Ecto neural progenitor cell (in vitro differentiated cells): ENCODE measurements around the gene UBE2H.
"Not testable (repeated sequence)": the region's sequence is repeated elsewhere in the genome, so short reads cannot be mapped to it uniquely, and the experiment has no call there.

Experiments used
- DNase-seq: peaks from one replicate; pipeline ENCODE4 v3.0.0-alpha.2; 2018; ENCODE audit warnings: low spot score

Gene UBE2H

DNA sequence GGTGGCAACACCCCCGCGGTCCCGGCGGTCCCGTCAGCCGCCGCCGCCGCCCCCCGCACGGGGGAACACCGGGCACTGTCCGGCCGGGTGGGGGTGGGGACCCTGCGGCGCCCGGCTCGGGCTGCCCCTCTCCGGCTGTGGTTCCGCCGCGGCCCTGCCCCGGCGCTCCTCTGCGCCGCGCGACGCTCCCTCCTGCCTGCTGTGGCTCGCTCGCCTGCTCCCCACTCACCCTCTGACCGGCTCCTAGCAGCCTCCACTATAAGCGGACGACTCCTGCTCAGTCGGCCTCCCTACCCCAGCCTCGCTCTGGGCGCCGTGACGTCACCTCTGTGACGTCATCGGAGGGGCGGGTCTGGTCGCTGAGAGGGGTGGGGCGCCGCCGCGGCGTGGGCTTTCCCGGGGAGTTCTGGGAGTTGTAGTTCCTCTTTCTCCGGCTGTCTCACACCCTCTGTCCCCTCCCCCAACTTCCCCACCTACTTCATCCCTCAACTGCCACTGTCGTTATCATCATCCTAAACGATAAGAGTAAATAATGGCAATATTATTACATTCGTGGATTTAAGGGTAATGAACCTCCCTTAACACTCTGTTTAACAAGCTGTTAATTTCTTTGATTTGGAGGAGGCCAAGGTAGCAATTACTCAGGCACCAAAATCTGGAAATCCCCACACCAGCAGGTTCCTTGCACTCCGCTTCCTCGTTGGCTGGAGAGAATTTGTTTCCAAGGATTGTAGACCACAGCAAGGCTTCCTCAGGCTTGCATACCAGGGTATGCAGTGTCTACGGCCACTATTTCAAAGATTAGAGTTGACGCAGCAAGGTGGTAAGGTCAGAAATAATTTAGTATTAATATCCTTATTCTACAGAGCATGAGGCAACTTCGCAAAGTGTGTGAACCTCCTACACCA, at the start of gene UBE2H:
UBE2H (minus strand) TSS at position 308 of the 908 bp plus-strand sequence. CDS start 405 bp downstream, outside the sequence.
- peak; percentile 98 for DNase-seq

DNA sequence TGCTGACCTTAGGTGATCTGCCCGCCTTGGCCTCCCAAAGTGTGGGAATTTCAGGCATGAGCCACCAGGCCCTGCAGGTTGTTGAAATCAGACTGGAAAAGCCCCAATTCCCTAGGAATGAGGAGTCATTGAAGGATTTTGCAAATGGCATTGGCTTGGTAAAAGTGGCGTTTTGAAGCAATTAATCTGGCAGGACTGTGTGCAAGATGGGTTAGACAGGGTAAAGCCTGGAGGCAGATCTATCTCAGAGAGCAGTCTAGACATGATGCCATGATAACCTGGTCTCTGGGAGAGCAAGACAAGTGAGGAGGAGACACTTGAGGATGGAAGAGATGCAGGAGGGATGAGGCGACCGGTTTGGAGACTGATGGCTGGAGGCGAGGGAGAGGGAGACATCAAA, 45.7 kb upstream of the UBE2H start:
- no peak for DNase-seq

DNA sequence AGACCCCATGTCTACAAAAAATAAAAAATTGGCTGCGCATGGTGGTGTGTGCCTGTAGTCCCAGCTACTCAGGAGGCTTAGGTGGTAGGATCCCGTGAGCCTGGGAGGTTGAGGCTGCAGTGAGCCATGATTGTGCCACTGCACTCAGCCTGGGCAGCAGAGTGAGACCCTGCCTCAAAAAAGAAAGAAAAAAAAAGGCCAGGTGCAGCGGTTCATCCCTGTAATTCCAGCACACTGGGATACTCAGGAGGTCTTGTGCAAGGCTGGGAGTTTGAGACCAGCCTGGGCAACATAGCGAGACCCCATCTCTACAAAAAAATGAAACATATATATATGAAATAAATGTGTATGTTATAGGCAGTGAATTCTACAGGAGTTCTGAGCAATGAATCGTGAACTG, 44.5 kb upstream of the UBE2H start:
- no peak for DNase-seq

DNA sequence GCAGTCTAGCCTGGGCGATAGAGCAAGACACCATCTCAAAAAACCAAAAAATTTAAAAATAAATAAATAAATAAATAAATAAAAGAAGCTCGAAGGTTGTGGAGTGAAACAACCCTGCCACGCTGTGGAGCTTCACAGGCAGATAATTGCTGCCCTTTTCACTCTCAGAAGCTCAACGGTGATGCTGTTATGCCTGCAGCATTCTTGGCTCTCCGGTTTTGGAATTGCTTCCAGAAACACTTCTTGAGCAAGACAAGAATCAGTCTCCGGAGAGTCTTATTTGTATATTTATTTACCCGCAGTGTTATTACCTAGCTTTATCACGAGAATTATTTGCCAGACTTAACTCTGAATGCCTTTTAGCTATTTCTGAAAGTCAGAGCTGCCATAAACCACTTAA, 40.5 kb upstream of the UBE2H start:
- no peak for DNase-seq

DNA sequence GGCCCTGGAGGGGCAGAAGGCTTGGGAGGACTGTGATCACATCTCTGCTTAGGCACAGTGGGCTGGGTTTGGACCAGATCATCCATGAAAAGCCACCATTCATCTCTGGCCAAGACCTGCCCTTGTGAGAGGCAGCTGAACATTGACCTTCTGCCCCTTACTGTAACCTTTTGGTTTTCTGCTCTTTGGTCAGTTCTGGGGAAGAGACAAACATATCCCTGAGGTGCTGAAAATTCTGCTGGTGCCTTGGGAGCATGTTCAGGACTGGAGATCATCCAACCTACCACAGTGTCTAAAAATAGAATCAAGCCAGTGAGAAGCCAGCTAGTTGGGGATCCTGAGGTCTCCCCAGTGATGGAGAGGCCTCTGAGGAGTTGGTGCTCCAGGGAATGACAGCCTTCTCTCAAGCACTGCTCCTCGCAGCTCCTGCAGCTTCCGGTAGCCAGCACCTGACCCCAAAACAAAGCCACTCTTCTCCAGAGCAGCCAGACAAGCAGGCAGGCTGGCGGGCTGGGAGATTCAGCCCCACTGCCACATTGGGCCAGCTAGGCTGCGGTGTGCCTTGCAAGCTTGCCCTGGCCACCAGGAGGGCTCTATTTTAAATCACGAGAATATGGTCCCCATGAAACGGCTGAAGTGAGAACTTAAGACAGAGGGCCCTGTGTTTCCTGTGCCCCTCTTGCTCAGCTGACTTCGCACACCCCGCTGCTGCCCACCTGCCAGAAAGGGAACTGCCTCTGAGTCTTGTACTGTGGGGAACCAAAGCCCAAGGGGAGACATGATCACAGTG, 37.8 kb upstream of the UBE2H start:
- peak; percentile 46 for DNase-seq

DNA sequence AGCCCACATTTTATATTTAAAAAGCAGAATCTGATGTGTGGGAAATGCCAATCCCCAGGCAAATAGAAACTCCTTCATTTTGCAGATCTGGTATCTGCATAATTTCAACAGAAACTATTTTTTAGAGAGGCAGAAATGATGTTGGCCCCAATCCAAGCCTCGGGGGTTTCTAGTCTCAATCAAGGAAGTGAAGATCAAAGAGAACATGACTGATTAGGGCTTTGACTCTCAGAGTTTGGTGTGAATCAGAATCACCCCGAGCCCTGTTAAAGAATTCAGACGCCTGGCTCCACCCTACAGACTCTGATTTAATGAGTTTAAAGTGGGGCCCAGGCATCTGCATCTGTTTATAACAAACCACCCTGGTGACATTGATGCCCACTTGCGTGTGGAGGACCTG, 36.7 kb upstream of the UBE2H start:
- DNase-seq = no peak

DNA sequence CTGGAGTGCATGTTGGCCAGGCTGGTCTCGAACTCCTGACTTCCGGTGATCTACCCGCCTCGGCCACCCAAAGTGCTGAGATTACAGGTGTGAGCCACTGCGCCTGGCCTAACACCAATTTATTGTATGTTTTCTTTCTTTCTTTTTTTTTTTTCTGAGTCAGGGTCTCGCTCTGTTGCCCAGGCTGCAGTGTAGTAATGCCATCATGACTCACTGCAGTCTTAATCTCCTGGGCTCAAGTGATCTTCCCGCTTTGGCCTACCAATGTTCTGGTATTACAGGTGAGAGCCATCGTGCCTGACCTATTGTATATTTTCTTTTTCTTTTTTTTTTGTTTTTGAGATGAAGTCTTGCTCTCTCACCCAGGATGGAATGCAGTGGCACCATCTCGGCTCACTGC, 33.8 kb upstream of the UBE2H start:
- DNase-seq = no peak

DNA sequence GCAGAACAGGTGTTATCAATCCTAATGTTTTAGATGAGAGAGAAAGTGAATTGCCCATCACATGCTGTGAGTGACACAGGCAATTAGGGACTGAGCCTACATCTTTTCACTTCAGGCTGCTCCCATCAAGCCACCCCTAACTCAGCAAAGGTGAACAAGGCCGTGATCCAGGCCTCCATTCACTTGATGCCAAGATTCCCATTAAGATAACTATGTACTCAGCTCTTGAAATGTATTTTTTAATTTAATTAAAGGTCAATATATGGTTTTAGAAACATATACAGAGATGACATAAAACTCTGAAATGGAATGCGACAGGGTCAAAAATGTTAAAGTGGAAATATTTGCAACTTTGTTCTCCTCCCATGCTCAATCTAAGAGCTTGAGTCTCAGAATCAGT, 27.9 kb upstream of the UBE2H start:
- DNase-seq = no peak

DNA sequence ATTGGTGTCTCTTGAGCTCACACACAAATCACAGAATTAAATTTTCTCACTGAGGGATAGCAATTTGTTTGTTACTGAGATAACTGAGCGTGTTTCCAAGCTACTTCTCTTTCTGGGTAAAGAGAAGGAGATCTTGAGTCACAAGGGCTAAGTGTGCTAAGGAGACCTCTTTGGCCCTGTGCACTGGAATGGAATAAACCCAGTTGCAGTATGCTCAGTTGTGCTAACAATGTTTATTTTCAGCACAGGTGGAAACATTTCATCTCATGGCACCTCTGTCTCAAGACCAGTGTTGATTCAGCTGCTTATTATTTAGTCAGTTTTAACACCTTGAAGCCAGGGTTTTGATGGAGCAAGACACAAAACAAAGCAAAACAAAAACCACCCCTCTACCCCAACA, 22.5 kb upstream of the UBE2H start:
- no peak for DNase-seq

DNA sequence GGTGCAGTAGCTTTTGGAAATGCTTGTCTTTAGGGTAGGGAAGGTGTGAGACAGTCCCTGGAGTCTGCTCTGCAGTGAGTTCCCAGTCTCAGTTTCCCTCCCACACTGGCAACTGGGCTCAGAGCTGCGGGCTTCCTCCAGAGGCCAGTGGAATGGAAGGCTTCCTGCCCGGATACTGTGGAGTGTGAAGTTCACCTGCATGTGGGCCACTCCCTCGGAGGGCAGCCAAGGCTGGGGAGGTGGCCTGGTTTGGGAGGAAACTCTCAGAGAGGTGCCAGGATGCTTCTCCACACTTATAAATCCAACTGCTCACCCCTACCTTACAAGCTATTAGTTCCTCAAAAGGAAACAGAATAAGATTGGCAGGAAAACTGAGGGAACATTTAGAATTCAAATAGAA, 18.1 kb upstream of the UBE2H start:
- DNase-seq = no peak

DNA sequence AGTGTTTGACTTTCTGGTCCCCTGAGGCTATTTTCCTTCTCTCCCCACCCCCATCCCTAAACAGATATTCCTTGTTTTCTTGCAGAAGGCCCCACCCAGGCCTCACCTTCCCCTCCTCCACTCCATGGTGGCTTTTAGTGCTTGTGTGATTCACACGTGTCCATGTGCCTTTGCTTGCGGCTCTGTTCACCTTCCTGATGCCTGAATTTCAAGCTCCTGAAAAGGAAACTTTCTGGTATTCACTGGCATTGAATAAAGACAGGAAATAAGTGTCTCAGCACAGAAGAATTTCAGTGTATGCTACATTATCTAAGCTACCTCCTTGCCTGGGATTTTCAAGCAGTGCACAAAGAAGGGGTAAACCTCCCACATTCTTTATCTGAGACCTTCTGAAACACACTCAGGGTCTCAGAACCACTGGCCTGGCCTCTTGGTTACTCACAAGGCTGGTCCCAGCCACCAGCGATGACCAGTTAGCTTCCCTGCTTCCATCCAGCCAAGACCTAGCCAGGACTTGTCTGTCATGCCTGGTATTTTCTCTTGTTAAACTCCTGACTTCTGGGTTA, 17.2 kb upstream of the UBE2H start:
- peak; percentile 50 for DNase-seq

DNA sequence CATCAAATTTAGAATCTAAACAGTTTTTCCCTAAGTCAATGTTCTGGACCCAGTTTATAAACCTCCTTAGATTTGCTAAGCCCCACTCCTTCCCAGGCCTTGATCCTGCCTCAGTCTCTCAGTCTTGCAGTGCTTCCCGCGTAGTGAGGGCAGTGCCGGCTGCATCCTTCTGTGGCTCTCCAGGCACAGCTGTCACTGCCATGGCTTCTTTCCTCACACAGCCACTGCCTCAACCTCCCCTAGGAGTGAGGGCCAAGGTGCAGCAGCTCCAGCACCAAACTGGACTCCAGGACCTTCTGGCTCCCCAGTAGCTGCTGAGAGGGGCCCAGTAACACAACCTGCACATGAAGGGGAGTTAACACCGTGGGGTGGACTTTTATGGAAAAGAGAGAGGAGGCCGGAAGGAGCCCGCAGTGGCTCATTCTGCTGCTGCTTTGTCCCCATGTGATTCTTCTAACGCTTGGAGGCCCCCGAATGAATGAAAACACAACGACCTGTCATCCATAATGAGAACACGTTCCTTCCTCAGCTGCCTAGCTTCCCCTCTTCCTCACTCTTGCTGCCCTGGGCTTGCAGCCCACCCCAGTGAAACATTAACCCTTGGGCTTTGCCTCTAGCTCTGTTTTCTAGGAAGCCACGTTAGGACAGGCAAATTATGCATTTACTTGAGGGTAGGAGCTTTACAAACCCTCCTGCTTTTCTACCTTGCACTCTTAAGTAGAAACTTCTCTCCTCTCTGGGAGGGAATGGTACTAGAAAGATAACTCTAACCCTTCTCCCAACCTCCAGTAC, 16.0 kb upstream of the UBE2H start:
- no peak for DNase-seq

DNA sequence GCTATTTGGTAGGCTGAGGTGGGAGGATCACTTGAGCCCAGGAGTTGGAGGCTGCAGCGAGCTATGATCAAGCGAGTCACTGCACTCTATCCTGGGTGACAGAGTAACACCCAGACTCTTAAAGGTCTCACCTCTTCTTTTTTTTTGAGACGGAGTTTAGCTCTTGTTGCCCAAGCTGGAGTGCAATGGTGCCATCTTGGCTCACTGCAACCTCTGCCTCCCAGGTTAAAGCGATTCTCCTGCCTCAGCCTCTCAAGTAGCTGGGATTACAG, 7.4 kb upstream of the UBE2H start:
- not testable (repeated sequence) for DNase-seq

DNA sequence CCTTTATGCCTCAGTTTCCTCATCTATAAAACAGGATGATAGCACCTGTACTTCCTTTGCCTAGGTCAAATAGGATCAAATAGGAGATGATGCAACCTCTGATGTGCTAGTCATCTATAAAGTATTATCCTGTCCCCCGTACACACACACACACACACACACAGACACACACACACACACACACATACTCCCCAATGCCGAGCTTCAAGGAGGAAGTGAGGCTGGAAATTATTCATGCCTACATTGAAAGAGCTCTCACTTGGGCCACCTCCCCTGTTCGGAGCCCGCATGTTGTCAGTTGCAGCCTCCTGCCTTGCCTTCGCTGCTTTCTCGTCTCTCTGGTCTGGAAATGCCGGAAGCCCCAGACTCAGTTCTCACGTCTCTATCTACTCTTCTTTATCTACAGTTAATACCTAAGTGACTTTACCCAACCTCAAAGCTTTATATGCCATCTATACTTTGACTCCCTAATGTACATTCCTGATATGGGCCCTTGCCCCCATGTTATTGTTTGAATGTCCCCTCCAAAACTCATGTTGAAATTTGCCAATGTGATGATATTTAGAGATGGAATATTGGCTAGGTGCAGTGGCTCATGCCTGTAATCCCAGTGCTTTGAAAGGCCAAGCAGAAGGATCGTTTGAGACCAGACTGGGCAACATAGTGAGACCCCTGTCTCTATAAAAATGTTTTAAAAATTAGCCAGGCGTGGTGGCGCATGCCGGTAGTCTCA, 6.9 kb upstream of the UBE2H start:
- no peak for DNase-seq

DNA sequence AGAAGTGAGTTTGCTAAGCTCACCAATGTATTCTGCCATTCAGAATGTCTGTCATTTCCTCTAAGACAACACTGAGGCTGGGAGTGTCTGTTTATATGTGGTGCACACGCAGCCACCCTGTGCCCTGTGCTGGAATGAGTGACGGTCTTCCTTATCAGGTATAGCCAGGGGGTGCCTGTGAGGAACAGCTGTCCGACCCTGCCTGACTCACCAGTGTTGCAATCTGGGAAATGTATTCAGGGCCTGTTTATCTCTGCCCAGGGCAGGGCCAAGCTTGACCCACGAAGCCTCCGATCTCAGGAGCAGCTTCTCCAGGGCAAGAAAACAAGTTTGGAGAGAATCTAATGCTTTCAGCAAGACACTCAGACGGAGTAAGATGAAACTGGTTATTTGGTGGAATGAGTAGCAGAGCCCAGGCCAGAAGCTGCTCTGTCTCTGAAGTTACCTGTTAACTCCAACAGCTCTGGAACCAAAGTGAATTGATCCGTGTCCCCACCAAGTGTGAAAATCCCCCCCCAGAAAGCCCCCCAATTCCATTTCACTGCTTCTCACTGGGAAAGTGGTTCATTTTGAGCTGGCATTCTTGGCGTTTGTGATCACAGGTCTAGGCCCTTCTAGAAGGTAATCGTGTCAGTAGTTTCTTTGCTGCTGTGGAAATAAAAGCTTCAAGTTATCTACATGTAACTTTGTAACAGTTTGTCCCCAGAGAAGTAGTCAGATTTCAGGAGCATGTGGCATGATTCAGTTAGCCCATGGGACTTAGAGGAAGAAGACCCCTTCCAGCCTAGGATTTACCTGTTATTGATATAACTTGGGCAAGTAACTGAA, 6.1 kb upstream of the UBE2H start:
- DNase-seq = no peak

DNA sequence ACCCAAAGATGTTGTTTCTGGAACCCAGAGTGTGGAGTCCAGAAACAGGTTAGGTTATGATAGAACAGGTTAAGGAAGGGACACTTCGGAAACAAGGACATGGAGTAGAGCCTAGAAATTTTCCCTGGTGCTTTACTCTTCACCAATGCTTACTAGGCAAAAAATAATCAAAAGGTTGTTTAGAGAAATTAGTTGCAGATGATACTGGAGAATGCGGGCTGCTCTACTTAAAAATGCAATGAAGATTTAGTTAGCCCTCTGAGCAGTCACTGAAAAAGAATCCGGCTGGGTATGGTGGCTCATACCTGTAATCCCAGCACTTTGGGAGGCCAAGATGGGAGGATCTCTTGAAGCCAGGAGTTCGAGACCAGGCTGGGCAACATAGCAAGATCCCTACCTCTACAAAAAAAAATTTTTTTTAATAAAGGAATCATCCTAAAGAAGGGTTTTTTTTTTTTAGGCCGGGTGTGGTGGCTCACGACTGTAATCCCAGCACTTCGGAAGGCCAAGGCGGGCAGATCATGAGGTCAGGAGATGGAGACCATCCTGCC, 3.3 kb upstream of the UBE2H start:
- no peak for DNase-seq

DNA sequence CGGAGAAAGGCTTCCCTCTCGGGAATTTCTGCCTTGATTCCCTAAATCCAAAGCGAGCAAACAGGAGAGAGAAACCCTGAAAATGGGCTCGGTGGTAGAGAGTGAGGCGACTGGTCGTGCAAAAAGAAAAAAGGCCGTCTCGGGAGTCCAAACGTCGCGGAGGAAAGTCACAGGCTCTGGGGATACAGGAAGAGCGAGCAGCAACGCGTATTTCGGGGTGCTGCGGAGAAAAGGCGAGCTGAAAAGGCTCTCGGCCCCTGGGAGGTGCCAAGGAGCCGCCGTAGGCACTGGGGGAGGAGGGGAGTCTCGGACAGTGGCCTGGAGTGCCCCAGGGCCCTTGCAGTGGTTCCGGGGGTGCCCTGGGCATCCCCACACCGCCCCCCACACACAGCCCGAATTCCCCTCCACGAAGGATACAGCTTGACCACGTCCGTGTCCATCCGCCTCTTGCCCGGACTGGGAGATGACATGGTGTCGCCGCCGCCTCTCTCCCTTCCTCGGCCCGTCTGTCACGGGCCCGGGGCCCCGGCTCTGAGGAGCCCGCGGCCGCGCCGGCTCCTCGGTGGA, 591 bp downstream of the UBE2H start:
- DNase-seq = peak; percentile 69

DNA sequence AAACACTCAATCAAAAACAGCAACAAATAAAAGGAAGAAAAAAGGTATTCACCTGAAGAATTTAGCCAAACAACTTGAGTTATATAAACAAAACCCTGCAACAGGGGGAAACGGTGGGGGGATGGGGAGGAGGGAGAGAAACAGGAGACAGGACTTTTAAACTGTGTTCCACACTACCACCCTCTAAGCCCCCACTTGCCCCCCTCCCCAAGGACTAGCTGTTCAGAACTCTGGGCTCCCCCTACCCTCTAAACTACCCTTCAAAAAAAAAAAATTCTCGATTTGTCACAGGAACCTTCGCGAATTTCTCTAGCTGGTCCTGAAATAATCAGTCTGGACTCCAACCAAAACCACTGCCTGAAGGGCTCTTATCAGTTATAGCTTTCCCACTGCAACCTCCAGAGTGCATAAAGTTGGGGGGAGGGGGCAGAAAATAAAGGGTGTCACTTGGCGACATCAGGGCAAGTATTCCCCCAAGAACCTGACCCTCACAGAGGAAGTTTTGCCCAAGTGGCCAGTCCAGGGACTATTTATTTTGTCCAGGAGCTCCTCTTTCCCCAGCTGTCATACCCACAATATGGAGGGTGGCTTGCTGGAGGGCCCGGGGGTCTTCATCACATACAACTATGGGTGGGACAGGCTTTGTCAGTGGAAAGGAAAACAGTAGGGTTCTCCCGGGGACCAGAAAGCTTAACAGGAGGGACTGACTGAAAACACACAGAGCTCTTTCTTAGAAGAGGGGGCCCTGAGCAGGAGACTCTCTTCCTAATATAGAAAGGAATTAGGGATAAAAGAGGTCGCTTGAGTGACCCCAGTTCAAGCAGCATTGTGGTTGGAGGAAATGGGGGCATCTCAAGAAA, 1.3 kb downstream of the UBE2H start:
- peak; percentile 52 for DNase-seq

DNA sequence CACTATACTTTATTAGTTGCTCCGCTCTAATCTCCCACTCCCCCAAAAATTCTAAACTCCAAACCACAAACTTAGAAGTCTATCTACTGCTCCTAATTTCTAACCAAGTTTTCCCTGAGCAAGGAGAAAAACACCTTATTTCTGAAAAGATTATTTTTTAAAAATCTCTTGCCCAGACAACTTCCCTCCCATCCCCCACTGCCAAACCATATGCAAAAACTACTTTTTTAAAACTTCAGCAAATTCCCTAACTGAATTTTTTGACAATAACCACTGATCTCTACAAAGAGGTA, 1.9 kb downstream of the UBE2H start:
- DNase-seq = no peak
